SKM-1 (cell line): Measurements from ENCODE around the gene PRCD.
"Not testable (repeated sequence)": the region's sequence is repeated elsewhere in the genome, so short reads cannot be mapped to it uniquely, and the experiment has no call there.

Source experiments
- DNase-seq: peaks from one replicate; lab custom pipeline; 2025; ENCODE audit not compliant: unreplicated experiment; lab: John Stamatoyannopoulos, UW

PRCD gene

DNA sequence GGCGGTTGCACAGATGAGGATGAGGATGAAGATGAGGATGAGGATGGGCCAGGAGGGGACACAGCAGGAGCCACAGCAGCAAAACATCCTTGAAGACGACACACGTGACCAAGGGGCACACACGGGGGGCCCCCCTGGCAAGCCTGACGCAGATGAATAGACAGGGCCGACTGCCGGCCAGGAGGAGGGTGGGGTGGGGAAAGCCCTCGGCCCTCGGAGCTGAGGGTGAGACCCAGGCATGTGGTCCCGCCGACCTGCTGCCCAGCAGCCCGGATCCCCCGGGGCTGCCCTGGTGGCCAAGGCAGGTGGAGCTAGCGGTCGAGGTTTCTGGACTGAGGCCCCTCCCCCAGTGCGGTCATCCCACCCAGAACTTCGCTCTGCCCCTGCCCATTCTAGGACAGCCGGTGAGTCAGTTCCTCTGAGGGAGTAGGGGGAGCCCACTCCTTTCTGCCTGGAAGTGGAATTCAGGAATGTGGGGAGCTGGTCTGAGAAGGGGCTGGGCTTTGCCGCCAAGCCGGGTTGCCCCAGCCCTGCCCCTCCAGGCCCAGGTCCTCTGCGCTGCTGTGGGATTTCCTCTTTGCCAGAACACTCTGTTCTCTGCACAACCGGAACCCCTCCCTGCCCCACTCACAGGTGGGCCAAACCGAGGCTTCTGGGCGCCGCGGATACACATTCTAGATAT is 12.3 kb upstream of the PRCD start:
- no peak for DNase-seq

DNA sequence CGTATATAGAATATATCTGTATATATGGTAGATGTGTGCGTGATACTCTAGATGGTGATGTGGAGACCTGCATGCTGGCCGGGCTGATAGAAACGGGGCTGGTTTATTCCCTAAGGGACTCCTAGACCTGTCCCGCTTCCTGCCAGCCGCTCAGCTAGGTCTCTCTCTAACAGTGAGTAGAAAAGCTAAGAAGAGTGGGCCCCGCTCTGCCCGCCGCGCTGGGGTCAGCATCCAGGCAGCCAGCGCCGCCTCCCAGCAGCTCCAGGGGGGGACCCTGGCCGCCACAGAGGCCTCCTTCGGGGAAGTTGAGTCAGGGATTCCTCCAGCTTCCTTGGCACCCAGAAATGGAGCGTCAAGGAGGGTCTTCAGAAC is 11.7 kb upstream of the PRCD start:
- DNase-seq, result no peak

DNA sequence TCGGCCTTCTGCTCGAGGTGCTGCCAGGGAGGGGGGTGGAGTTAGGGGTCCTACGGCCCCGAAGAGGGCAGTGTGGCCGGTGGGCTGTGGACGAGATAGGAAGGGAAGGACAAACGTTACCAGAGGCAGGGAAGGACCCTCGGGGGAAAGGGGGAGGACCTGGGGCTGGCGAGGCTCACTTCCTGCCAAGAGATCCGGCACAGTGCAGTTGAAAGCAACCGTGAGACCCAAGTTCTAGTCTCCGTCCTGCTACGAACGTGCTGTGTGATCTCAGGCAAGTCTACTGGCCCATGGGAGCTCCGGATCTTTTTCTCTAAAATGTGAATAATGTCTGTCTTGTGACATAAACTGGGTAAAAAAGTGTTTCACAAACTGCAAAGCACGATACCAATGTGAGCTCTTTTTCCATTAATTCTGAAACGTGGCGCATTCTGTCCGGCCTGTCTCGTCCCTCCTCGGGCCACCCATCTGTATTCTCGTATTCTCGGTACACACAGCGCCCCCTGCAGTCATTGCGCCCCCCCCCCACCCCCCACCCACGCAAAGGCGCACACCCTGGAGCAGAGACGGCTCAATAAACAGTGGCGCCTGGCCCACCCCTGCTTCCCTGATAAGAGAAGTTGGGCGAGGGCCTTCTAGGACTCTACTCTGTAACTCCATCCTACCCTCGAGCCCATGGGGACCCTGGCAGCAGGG is 11.2 kb upstream of the PRCD start:
- no peak for DNase-seq

DNA sequence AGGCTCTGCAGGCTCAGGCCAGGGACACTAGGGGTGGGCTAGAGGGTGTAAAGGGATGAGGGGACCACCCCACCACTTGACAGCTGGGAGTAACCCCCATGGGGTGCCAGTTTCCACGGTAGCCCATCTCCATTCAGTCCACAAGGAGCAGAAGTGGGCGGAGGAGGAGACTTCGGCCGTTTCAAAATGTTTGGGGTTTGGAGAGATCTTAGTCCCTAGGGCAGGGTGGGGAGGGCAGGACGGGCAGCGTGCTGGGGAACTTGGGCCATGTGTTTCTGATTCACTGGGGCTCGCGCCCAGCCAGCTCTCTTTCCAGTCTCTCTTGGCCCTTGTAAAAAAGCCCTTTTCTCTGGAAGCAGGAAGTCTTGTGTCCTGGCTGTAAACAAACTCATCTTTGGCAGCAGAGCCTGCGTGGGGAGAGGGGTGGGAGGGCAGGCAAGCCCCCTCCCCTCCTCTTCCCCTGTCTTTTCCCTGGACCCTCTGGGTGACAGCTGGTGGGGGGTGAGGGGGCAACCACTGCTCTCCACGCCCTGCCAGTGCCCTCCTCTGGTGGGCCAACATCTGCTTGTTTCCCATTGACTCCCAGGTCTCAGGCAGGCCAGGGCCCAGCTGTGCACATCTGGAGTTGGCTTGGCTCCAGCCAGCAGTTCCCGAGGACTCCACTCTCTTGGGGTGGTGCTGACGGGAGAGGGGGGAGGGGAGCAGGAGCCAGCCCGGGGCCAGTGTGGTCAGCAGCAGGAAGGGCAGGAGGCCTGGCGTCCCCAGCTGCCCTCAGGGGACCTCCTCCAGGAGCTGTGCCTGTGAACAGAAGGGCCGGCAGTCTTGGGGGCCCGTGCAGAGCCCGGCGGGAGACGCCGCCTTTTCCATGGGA is 10.4 kb upstream of the PRCD start:
- no peak for DNase-seq

DNA sequence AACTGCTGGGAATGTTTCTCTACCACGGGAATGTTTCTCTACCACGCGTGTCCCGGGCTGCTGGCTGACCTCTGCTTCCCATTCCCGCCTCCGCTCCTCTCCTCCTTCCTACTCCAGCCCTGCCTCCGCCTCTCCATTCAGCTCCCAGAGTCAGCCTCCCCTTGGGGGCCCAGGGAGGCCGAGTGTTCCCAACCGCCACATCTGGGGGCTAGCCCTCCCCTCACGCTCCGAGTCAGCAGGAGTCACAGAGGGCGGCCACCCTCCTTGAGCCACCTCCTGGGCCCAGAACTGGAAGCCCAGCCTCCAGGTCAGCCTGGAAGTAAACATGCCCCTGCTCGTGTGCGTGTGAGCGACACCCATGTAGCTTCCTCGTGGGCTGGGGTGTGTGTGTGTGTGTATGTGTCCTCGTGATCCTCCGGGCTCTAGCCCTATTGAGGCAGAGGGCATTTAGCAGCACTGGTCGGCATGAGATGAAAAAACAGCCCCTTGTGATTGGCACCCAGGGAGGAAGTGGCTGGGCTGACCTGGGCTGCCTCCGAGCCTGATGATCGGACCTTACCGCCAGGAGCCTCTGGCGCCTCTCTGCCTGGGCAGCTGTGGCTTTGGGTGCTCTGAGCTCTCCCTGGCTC is 9.6 kb upstream of the PRCD start:
- no peak for DNase-seq

DNA sequence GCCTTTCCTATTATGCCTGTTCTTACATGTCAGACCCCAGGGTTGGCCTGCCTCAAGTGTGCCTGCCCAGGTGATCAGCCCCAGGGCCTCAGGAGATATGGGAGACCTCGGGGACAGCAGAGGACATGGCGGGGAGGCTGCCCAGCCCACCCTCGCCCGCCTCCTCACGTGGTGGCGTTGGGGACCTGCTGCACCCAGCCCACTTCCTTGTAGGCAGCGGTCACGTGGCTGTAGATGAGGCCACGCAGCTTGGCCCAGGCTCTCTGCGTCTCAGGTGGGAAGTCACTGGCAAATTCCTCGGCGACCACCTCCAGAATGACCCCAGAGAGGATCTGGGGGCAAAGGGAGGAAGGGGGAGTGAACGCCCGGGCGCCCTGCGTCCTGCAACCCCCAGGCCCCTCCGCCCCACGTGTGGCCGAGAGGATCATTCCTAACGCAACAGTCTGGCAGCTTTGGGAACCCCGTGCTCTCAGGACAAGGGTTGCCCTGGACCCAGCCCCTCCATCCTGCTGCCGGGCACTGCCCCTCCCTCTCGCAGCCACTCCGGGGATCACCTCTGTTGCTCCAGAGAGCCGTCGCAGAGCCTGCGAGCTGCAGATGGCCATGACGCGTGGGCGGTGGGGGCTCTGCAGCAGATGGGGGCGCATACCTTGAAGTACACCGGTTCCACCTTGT is 8.9 kb upstream of the PRCD start:
- DNase-seq, result no peak

DNA sequence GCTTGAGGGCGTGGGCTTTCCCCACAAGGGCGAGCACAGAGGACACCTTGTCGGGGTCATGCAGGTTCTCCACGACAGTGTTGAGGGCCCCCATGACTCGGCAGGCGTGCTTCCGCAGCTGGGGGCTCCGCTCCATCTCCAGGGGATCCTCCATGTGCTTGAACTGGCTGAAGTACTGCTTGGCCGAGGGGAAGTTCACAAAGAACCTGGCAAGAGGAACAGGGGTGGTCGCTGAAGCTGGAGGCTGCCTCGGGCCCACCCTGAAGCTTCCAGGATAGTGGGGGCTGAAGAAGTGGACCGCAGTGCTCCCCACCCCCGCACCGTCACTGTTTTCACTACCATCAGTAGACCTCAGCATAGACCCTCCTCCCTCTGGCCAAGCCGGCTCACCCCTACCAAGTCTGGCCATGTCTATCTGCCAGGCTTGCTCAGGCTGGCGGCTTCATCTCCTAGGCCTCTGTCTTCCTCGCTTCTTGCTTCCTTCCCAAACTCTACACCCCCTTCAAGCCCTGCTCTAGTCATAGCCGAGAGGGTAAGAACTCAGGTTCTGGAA is 8.3 kb upstream of the PRCD start:
- no peak for DNase-seq

DNA sequence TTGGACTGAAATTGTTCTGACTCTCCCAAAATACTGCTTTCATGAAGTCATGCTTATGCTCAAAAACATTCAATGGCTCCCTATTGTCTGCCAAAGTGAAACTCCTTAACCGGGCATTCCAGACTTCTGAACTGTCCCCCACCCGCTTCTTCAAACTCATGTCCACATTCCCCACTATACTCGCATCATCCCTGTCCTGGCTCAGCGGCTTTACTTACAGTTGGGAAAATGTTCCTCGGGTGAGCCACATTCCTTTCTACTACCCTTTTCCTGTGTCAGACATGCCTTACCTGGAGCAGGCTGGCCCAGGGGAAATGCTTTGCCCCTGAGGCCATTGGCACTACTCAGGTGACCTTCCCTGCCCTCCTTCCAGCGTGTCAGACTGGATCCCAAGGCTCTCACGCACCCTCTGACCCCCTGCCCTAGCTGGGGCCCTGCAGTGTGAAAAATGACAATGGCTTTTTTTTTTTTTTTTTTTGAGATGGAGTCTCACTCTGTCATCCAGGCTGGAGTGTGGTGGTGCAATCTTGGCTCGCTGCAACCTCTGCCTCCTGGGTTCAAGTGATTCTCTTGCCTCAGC is 7.7 kb upstream of the PRCD start:
- no peak for DNase-seq

DNA sequence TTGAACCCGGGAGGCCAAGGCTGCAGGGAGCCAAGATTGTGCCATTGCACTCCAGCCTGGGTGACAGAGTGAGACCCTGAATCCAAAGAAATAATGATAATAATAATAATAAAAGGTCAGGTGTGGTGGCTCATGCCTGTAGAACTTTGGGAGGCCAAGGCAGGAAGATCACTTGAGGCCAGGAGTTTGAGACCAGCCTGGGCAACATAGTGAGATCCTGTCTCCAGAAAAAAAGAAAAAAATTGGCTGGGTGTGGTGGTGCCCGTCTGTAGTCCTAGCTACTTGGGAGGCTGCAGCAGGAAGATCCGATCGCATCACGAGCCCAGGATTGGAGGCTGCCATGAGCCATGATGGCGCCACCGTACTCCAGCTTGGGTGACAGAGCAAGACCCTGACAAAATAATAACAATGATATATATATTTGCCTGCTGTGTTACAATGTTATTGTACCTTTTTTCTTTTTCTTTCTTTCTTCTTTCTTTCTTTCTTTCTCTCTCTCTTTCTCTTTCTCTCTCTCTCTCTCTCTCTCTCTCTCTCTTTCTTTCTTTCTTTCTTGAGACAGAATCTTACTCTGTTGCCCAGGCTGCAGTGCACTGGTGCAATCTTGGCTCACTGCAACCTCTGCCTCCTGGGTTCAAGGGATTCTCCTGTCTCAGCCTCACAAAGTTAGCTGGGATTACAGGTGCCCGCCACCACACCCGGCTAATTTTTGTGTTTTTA is 6.0 kb upstream of the PRCD start:
- not testable (repeated sequence) for DNase-seq

DNA sequence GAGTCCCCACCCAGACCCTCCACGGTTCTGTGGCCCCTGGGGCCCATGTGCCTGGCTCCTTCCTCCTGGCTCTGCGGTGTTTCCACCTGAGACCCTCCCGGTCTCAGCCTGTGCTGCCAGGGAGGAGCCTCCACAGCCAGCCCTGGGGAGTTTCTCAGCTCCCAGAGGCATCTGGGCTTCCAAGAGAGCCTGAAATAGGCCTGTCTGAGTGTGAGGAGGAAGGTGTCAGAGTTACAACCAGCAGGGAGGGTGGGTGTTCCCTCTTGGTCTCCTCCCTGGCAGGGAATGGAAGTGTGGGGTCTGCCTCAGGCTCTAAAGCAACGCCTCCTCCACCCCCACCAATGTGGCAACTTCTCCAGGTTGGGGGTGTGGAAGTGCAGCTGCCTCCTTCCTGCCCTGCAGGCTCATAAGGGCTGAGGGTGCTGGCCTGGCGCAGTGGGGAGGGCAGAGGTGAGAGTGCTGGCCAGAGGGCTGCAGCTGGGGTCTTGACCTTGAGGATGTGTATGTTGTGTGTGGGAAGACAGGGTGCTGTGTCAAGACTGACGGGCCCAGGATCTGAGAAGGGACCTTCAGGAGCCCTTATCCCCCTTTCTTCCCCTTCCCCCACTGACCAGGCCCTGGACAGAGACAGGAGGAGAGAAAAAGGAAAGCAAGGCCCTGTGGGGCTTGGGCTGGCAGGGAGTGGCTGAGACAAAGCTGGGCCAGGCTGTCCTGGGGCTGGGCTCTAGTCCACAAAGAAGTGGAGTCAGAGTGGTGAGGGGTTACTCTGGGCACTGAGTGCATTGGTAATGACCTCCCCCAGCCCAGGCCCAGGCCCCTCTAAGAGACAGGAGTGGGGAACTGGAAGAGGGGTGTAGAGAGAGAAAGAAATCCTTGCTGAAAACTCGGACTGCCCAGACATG is 4.8 kb upstream of the PRCD start:
- no peak for DNase-seq

DNA sequence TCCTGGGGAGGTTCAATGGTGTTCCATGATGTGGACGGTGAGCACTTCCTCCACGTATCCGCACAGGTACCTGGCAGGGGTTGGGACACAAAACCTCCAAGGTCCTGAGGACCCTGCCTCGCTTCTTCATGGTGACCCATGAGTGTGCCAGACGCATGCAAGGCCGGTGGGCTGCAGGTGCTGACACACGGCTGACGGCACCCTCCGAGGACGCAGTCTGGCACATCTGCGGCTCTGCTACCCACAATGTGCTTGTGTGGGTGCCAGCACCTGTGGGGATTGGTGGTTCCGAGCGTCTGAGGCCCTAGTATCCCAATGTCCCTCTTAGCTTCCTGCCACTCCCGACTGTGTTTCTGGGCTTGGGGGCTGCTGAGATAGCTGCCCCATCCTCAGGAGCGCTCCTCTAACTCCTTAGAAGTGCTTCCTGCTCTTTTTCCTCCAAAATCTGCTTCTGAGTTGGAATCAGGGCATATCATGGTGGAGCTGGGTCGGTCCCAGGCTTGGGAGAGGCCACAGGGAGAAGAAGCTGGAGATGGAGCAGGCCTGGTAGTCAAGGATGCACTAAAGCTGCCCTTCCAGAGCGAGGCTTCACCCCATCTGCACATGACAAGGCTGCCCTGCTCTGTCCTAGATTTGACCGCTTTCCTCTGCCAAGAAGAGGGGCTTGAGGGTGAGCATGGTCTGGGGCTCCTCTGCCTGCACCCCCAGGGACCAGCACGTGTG is 3.9 kb upstream of the PRCD start:
- no peak for DNase-seq

DNA sequence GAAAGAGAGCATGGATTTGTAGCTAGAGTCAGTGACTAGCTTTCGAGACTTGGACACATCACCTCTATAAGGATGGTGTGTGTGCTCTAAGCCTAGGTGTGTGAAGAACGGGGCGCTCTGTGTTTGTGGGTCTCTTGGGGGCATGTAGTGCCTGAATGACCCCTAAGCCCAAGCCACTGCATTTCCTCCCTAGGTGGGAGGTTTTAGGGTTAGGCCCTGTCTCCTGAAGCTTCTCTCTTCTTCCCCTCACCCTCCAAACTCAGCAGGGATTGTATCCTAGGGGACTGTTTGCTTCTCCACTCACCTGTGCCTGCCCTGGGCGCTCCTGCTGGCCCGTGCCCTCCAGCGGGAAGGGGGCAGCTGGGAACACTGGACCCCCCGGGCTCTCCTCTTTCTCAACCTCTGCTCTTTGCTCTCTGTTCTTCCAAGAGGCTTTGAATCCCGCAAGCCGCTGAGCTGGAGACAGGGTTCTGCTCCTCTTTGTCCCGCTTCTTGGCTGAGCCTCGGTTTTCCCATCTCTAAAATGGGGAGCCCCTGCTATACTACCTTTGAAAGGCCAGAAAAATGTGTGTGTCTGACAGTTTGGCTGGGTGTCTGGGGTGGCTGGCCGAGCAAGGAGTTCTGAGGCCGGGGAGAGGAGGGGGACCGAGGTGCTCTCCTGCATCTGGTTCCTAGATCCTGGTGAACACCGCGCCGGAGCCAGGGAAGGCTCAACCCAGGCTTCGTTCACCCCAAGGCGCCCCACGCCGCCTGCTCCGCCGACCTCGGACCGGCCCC is 3.1 kb upstream of the PRCD start:
- no peak for DNase-seq

DNA sequence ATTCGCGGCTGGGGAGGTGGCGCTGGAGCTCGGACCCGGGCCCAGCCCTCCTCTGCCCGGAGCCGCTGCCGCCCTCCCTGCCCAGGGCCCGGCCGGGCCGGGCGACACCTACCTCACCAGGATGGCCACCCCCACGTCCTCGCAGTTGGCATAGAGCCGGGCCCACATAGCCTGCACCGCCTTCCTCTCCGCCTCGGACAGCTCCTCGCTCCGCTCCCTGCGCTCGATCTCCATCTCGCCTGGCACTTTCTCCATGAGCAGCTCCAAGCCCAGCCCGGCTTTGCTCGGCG is 2.6 kb upstream of the PRCD start:
- no peak for DNase-seq

DNA sequence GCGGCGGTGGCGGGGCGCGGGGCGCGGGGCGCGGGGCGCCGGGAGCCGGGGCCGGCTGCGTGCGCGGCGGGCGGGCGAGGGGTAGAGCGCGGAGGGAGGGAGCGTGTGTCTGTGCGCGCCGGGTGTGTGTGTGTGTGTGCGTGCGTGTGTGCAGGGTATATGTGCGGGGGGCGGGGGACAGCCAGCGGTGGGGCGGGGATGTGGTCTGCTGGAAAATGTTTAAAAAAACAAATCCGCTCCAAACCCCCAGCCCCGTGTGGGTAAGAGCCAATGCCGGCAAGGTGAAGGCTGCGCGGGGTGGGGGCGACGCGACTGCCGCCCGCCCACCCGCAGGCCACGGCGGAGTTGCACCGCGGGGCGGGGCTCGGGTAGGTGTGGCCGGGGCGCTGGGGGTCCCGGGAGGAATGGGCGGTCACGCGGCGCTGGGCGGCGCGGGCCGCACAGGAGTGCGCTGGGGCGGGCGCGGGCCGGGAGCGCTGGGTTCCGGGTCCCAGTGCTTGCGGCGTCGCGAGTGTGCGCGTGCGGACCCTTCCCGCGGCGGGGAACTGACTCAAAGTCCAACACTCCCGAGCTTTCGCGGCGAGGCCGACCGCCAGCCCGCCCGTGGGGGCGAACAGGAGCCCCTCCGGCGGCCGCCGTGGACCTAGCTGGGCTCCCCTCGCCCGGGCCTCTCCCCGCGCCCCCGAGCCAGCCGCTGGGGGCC is 2.1 kb upstream of the PRCD start, which contains the start of gene CYGB:
CYGB (minus strand) TSS at position 132 of the 703 bp plus-strand sequence. CDS start 167 bp downstream, outside the sequence.
- DNase-seq, result no peak

DNA sequence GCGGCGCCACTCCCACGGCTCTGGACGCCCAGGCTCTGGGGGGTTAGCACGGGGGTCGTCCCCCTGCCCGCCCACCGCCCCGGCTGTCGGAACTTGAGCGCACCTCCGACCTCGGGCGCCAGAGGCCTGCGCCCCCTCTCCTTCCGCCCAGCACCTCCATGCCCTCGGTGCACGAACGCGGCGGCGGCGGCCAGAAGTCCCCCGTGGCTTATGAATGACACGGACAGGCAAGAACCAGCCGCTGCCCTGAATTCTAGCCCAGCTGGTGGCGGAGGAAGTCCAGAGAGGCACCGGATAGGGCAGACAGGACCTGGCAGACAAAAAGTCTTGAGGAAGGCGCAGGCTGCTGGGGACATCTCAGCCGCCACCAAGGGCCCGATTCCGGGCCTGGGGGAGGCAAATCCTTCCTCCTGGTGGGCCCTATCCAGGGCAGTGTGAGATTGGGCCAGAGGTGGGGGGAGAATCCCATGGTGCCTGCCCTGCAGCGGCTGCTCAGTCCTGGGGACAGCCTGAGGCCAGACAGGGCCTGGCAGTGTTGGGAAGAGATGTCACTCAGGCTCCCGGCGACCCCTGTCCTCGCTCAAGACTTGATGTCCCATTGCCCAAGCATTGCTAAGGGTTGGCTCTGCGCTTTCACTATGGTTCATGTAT is 1.4 kb upstream of the PRCD start:
- DNase-seq, result no peak

DNA sequence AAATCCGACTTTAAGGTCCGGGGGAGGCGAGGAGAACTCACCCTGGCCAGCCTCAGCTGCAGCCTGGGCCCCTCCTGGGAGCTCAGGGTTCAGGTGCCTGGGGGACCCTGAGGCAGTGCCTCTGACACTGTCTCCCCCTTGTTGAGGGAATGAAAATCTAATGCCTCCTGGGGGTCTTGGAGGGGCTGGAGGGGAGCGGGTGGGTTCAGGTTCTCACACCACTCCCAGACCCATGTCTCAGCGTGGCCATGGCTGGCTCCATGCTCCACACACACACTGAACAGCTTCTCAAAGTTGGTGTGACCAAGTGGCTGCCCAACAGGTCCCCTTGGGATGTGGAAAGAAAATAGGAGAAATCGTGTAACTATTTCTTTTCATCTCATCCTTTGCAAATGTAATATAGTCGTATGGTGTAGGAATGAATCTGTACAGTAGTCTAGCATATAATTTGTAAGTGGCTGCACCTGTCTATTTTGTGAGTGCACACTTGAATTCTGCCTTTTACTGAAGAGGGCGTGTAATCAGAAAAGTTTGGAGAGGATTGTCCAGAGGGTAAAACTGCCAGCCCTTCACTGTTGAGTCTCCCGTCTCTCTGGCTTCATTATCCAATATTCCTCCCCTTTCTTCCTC is 788 bp upstream of the PRCD start:
- DNase-seq, result no peak
